HepG2 (cell line): ENCODE measurements around the gene MAP3K20. TPM values are rescaled to one million over a fixed set of nuclear protein-coding genes. Genes with fewer than 3 reads are reported as not detected.

Experiments
- ARID2 ChIP-seq: sonication (generic); formaldehyde crosslinking; IDR thresholded peaks from 2 replicates; pipeline ENCODE4 v1.8.1; 2022; ENCODE audit warnings: mild to moderate bottlenecking, missing genetic modification reagents, borderline replicate concordance
- ATM ChIP-seq: fragments of 450-650 bp; IDR thresholded peaks from 2 replicates; pipeline ENCODE4 v1.7.1; 2017; ENCODE audit warnings: mild to moderate bottlenecking, borderline replicate concordance
- BORCS8-MEF2B ChIP-seq: sonication (generic); formaldehyde crosslinking; IDR thresholded peaks from 2 replicates; pipeline ENCODE4 v1.8.0; 2022; ENCODE audit warnings: mild to moderate bottlenecking, missing genetic modification reagents
- FOSL1 ChIP-seq: sonication (generic); formaldehyde crosslinking; IDR thresholded peaks from 2 replicates; pipeline ENCODE4 v1.9.0; 2021; ENCODE audit warnings: missing genetic modification reagents, borderline replicate concordance
- HDAC1 ChIP-seq: sonication (generic); formaldehyde crosslinking; IDR thresholded peaks from 2 replicates; pipeline ENCODE4 v1.5.1; 2020; ENCODE audit warnings: mild to moderate bottlenecking, missing genetic modification reagents
- JUNB ChIP-seq: sonication (generic); formaldehyde crosslinking; IDR thresholded peaks from 2 replicates; pipeline ENCODE4 v1.8.0; 2022; ENCODE audit warnings: missing genetic modification reagents, mild to moderate bottlenecking, borderline replicate concordance
- KAT2B ChIP-seq: fragments of 150-350 bp; IDR thresholded peaks from 2 replicates; pipeline ENCODE4 v1.6.1; 2014; ENCODE audit warnings: low read depth, low read length, borderline replicate concordance
- KDM1A ChIP-seq: IDR thresholded peaks from 2 replicates; pipeline ENCODE4 v1.6.1; 2016; ENCODE audit warnings: missing compliant biosample characterization
- MYNN ChIP-seq: sonication (generic); formaldehyde crosslinking; IDR thresholded peaks from 2 replicates; pipeline ENCODE4 v1.4.0; 2020; ENCODE audit warnings: mild to moderate bottlenecking, low read depth, missing genetic modification reagents
- NR2F6 ChIP-seq, 2 experiments: IDR thresholded peaks; 2 replicates each; pipeline ENCODE4 v1.6.1; 2016; ENCODE audit warnings: antibody characterized with exemption in 1 of 2, mild to moderate bottlenecking in 1 of 2
- PITX1 ChIP-seq: sonication (generic); formaldehyde crosslinking; IDR thresholded peaks from 2 replicates; pipeline ENCODE4 v1.5.1; 2020; ENCODE audit warnings: mild to moderate bottlenecking, missing genetic modification reagents
- PLSCR1 ChIP-seq: sonication (generic); formaldehyde crosslinking; IDR thresholded peaks from 2 replicates; pipeline ENCODE4 v1.5.0; 2020; ENCODE audit warnings: missing genetic modification reagents, mild to moderate bottlenecking, borderline replicate concordance
- PTBP1 ChIP-seq: fragments of 200-400 bp; formaldehyde crosslinking; IDR thresholded peaks from 2 replicates; pipeline ENCODE4 v1.6.1; 2018; ENCODE audit warnings: low read length, low read depth; ENCODE audit not compliant: poor library complexity, severe bottlenecking
- STAT6 ChIP-seq: sonication (generic); formaldehyde crosslinking; IDR thresholded peaks from 2 replicates; pipeline ENCODE4 v1.4.0; 2020; ENCODE audit warnings: missing genetic modification reagents, mild to moderate bottlenecking, borderline replicate concordance
- TRIM24 ChIP-seq: sonication (generic); formaldehyde crosslinking; IDR thresholded peaks from 2 replicates; pipeline ENCODE4 v1.8.0; 2022; ENCODE audit warnings: mild to moderate bottlenecking, missing genetic modification reagents
- ZBTB49 ChIP-seq: sonication (generic); formaldehyde crosslinking; IDR thresholded peaks from 2 replicates; pipeline ENCODE4 v1.4.0; 2020; ENCODE audit warnings: missing genetic modification reagents, borderline replicate concordance
- ZC3H4 ChIP-seq: sonication (generic); formaldehyde crosslinking; IDR thresholded peaks from 2 replicates; pipeline ENCODE4 v1.4.0; 2020; ENCODE audit warnings: missing genetic modification reagents, borderline replicate concordance
- ZFAT ChIP-seq: sonication (generic); formaldehyde crosslinking; conservative IDR thresholded peaks from 2 replicates; pipeline ENCODE4 v1.8.1; 2023; ENCODE audit warnings: missing genetic modification reagents, inconsistent platforms
- ZFP1 ChIP-seq: IDR thresholded peaks from 2 replicates; pipeline ENCODE4 v1.6.1; 2016
- ZNF10 ChIP-seq: sonication (generic); formaldehyde crosslinking; IDR thresholded peaks from 2 replicates; pipeline ENCODE4 v1.4.0; 2020; ENCODE audit warnings: mild to moderate bottlenecking, low read depth, missing genetic modification reagents, borderline replicate concordance
- ZNF274 ChIP-seq: sonication (generic); formaldehyde crosslinking; IDR thresholded peaks from 2 replicates; pipeline ENCODE4 v1.5.1; 2020; ENCODE audit warnings: mild to moderate bottlenecking, missing genetic modification reagents
- ZNF563 ChIP-seq: sonication (generic); formaldehyde crosslinking; IDR thresholded peaks from 2 replicates; pipeline ENCODE4 v1.8.0; 2022; ENCODE audit warnings: mild to moderate bottlenecking, moderate library complexity, missing genetic modification reagents
- ZNF607 ChIP-seq: sonication (generic); formaldehyde crosslinking; IDR thresholded peaks from 2 replicates; pipeline ENCODE4 v1.5.1; 2020; ENCODE audit warnings: missing genetic modification reagents, mild to moderate bottlenecking, borderline replicate concordance
- ZNF644 ChIP-seq: IDR thresholded peaks from 2 replicates; pipeline ENCODE4 v1.6.1; 2016; ENCODE audit warnings: low read depth
- ZNF672 ChIP-seq: sonication (generic); formaldehyde crosslinking; IDR thresholded peaks from 2 replicates; pipeline ENCODE4 v1.8.1; 2022; ENCODE audit warnings: missing genetic modification reagents
- ZNF782 ChIP-seq: sonication (generic); formaldehyde crosslinking; IDR thresholded peaks from 2 replicates; pipeline ENCODE4 v1.4.0; 2020; ENCODE audit warnings: missing genetic modification reagents, mild to moderate bottlenecking, borderline replicate concordance
- ZNF788 ChIP-seq: sonication (generic); formaldehyde crosslinking; IDR thresholded peaks from 2 replicates; pipeline ENCODE4 v1.5.0; 2020; ENCODE audit warnings: mild to moderate bottlenecking, missing genetic modification reagents, borderline replicate concordance
- ZNF816 ChIP-seq: sonication (generic); formaldehyde crosslinking; IDR thresholded peaks from 2 replicates; pipeline ENCODE4 v1.8.0; 2022; ENCODE audit warnings: missing genetic modification reagents, mild to moderate bottlenecking, borderline replicate concordance
- polyA plus RNA-seq, 8 experiments: library from polyadenylated mRNA; depleted of rRNA in 3 of 8; stranded (reverse) in 7 of 8; unstranded in 1 of 8; fragments of >200 nt; fragmentation: Illumina TruSeq in 4 of 8; extraction: Trizol in 4 of 8; gene quantifications; 2 replicates each; pipeline versions ENCODE4 v1.2.1 to v1.2.3, GENCODE V29; 2011 to 2016; ENCODE audit warnings: low read depth in 4 of 8, missing spikeins in 1 of 8, mixed read lengths in 1 of 8; ENCODE audit not compliant: insufficient read depth in 1 of 8
- total RNA-seq, 5 experiments: library from RNA; depleted of rRNA; stranded (reverse); fragments of >200 nt; fragmentation: Illumina TruSeq; extraction: Trizol; gene quantifications; 2 replicates each; pipeline ENCODE4 v1.2.3, GENCODE V29; 2016; ENCODE audit warnings: low read depth in 1 of 5

MAP3K20 gene
- total and polyA plus RNA-seq, 2 of the 13 experiments (the other 11 are each of a cell fraction or from before 2014, with no cell fraction given): 5.2 to 13.5 TPM

DNA sequence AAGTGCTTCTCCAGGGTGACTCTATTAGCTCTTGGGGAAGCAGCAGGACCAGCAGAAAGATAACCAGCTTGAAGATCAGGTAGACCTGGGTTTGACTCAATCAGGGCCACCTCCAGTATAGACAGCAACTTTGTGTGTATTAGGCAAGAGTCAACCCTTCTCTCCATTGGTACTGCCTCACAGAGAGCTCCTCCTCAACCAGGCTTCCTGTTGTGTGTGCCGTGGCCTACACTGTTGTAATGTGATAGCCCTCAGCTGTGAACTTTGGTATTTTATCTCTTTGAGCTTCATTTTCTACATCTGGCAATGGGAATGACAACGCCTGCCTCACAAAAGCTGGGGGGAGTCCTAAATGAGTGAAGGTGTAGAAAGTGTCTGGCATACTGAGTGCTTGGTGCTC is 17.0 kb upstream of the MAP3K20 start (continued):
- TF ChIP-seq STAT6 (CRISPR knock-in tag) (no peak), MYNN (CRISPR knock-in tag) (no peak), ZNF644 (CRISPR knock-in tag) (peak; percentile 94), PLSCR1 (CRISPR knock-in tag) (no peak), PITX1 (no peak), ZFAT (CRISPR knock-in tag) (no peak), ATM (no peak), BORCS8-MEF2B (CRISPR knock-in tag) (no peak), ZNF816 (CRISPR knock-in tag) (no peak), PTBP1 (no peak), ZNF672 (no peak), JUNB (CRISPR knock-in tag) (no peak), ZFP1 (0 out of 2 replicates have a peak, but pooled peaks have one; percentile 19), KAT2B (no peak), ARID2 (CRISPR knock-in tag) (no peak), ZNF563 (no peak), ZNF274 (no peak), ZNF788 (CRISPR knock-in tag) (no peak), ZC3H4 (no peak), ZNF782 (CRISPR knock-in tag) (no peak), FOSL1 (CRISPR knock-in tag) (no peak), KDM1A (CRISPR knock-in tag) (no peak), HDAC1 (CRISPR knock-in tag) (0 out of 2 replicates have a peak, but pooled peaks have one; percentile 50), ZBTB49 (no peak), ZNF10 (CRISPR knock-in tag) (no peak), NR2F6 (IDR thresholded peaks at IDR 0.05) (no peak), NR2F6 (CRISPR knock-in tag; IDR thresholded peaks at IDR 0.05) (0 out of 2 replicates have a peak, but pooled peaks have one; percentile 24), TRIM24 (CRISPR knock-in tag) (no peak), ZNF607 (0 out of 2 replicates have a peak, but pooled peaks have one; percentile 17)
